AG08395 (cell line): Measurements from ENCODE around the gene ALPI.
"Not testable (repeated sequence)": the region's sequence is repeated elsewhere in the genome, so short reads cannot be mapped to it uniquely, and the experiment has no call there.

Experiments
- DNase-seq: peaks from one replicate; pipeline ENCODE4 v3.0.0; 2012; ENCODE audit warnings: mixed read lengths, low spot score

ALPI gene

GRCh38 chr2:232455426-232456255, at the start of gene ALPI:
TSS of gene ALPI (plus strand) at chr2:232456153. CDS start at chr2:232456200, 47 bp downstream.
- DNase-seq, result no peak

GRCh38 chr2:232406556-232407310, 49.2 kb upstream of the ALPI start, which contains the start of gene ALPG:
TSS of gene ALPG (plus strand) at chr2:232406844. CDS start at chr2:232406895, 51 bp downstream.
- DNase-seq, result no peak

GRCh38 chr2:232407428-232408150, 48.4 kb upstream of the ALPI start:
- not testable (repeated sequence) for DNase-seq

- DNase-seq, result not testable (repeated sequence)
Observed at GRCh38 chr2:232408269-232408668, 47.7 kb upstream of the ALPI start.

GRCh38 chr2:232409617-232410016, 46.3 kb upstream of the ALPI start:
- not testable (repeated sequence) for DNase-seq

- DNase-seq, result no peak
Observed at GRCh38 chr2:232410238-232410900, 45.6 kb upstream of the ALPI start.

GRCh38 chr2:232411901-232412629, 43.9 kb upstream of the ALPI start:
- DNase-seq, result no peak

- DNase-seq, result no peak
Observed at GRCh38 chr2:232412986-232413385, 43.0 kb upstream of the ALPI start.

- no peak for DNase-seq
Observed at GRCh38 chr2:232415138-232415690, 40.7 kb upstream of the ALPI start.

- DNase-seq, result no peak
Observed at GRCh38 chr2:232415736-232416520, 40.0 kb upstream of the ALPI start.

- no peak for DNase-seq
Observed at GRCh38 chr2:232416521-232417470, 39.2 kb upstream of the ALPI start.

- no peak for DNase-seq
Observed at GRCh38 chr2:232417489-232417888, 38.5 kb upstream of the ALPI start.

- DNase-seq, result no peak
Observed at GRCh38 chr2:232418056-232418455, 37.9 kb upstream of the ALPI start.

- DNase-seq, result no peak
Observed at GRCh38 chr2:232418466-232419244, 37.3 kb upstream of the ALPI start.

GRCh38 chr2:232419245-232420072, 36.5 kb upstream of the ALPI start:
- no peak for DNase-seq

GRCh38 chr2:232420073-232420454, 35.9 kb upstream of the ALPI start:
- no peak for DNase-seq
